ENCODE data around the gene TPPP2.

The TPPP2 gene

DNA sequence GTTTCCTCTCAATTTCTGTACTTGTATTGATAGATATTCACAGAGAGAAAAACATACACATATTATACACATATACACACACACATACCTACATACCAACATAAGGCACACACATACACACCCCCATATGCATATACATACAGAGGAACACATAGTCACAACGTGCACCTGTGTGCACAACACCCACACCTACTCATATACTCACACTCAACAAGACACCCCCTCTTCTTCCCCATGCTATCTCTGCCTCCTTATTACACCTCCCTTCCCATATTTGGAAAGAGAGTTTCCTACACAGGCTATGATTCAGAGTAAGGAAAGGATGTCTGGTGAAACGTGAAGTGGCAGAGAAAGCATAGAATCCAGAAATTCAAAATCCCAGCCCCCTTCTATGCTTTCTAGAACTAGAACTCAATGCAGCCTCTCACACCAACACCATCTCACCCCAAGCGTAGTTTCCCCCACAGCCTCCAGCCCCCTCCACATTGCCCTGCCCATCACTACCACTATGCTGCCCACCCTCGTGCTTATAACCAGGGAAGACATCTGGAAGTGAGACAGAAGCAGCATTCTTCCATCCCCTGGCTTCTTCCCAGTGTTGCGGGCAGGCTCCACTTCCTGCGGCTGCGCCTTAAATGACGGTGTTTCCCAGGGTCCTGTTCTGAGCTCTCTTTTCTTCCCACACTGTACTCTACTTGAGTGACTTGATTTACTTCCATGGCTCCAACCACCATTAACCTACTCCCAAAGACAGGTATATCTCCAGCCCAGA is 30.0 kb downstream of the TPPP2 start:
- no peak for DNase-seq

DNA sequence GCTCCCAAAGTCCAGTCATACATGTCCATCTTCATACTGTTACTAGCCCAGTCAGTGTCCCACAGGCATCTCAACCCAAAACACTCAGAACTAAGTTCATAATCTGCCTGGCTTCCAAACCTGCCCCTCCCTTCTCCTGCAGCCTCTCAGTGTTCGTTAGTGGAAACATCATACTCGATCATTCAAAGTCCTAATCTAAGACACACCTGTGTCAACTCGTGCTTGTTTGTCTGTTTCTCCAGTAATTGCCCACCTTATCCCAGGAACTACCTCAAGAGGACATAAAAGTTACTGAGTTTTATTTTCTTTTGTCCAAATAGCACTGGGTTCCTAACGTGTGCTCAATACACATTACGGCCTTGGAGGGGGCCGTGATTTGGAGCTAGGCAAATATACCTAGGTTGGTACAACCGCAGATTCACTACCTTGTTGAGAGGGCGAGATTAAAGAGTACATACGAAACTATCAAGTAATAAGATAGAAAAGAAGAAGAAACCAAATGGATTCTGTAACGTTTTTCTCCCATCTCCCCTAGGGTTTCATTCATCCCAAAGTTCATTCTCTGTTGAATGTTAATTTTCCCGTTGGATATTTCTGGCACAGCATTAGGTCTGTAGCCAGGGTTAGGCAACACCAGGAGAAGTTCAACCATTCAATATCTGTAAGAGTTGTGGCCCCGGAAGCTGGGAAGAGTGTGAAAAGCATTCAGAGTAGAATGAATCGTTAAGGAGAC is 30.8 kb downstream of the TPPP2 start:
- no peak for DNase-seq

DNA sequence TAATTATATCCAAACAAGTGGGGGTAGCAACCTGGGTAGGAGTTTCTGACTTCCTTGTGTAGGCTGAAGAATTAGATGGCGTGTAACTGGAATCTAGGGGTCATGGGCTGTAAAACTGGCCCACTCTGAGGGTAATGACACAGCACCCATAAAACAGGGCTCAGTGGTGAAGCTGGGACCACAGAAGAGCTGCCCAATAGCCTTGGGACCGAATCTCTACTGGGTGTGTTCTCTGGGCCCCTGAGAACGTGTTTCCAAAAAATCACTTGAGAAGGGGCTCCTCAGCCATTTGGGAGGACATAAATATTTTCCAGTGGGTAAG is 31.3 kb downstream of the TPPP2 start:
- DNase-seq = no peak

DNA sequence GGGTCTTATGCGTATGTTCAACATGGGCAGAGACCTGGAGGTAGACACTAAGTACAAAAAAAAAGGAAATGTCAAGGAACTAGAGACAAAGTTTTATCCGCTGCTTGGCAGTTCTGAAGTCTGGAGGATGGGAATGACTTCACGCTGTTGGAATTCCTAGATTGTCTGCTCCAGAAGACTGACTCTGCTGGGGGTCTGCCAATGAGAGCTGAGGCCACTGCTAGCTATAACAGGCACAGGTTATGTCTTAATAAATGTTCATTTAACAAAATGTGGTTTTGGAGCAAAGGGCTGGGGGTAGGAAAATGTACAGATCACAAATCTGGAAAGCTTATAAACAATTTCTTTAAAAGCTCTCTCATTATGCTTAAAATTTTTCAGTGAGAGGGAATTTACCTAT is 33.5 kb downstream of the TPPP2 start:
- DNase-seq = no peak

DNA sequence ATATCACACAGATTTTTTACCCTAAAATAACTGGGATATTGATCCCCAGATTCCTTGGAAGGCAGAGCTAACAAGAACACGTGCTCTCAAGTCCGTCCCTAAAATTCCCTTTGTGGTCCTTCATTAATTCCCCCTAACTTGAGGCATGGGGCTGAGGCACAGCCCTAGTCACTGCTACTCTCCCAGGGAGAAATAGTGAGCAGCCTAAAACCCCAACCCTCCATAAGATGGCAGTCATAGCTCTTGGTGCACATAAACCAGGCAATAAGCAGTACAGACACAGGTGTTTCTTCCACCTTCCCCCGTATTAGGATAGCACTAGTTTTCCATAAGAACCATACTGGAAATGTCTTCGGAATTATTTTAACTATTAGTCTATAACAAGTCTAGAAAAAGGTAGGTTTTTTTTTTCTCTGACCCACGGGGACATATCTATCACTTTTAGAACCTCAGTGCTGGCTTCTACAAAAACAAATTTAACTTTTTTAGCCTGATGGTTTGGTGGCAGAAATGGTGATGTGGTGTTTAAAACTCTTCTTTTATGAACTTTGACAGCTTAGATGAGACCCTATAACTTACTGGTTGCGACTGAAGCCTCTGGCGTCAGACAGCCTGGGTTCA is 37.0 kb downstream of the TPPP2 start:
- no peak for DNase-seq

DNA sequence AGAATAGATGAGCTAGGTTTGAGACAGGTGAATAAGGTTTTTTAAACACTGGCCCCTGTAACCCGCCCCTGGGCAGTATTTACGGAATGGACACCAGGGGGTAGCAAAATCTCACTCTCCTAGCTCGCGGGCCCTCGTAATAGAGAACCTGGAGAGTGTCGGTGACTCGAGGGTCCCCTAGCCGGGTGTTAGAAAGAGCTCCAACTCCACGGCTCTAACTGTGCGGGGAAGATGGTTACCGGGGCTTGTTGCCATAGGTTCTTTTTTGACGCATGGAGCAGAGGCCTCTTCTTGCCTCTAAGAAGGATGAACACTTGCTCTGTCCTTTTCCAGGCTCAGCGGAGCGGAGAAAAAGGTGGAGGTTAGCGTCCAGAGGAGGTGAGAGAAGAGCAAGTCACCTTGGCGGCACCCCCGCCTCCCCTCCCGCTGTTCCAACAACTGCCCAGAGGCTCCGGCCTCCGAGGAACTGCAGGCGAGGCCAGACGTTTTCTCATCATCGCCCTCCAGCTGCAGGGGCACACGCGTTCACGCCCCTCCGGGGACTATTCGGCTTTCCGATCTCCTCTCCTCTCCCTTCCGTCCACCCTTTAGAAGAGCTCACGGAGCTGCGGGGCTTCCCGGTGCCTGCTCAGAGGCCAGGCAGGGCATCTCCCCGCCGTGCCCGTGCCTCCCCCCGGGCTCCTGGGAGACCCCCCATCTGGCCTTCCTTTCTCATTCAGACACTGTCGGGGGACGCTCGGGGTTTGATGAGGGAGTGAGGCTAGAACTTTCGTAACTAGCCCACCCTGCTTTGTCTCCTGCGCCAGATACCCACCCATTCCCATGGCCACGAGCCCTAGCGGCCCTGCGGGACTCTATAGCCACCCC is 38.7 kb downstream of the TPPP2 start:
- no peak for DNase-seq

DNA sequence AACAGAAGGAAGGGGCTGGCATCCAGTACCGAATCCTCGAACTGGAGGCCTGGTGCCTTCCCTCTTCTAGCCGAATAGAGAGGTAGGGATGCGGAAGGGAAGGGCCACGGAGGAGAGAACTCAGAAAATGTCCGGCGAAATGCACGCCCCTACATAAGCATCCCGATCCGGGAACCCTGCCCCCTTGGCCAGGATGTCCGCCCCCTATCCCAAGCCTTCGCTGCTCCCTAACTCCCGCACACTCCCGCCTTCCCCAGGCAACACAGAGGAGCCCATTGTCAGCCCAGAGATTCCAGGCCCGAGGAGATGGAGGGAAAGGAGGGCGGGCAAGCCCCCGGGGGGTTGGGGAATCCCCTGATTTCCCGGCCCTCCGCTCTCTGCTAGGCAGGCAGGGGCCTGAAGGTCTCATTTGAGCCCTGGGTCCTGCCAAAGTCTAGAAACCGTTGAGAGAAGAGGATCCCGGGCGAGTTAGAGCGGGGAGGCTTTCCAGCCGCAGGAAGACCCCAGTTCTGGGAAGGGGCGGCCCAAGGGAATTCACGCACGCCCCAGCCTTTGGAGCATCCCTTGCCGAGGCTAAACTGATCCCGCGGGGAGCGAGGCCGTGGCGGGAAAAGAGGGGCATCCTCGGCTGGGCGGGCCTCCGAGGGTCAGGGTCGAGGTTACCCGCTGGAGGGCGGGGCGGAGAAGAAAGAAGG is 39.5 kb downstream of the TPPP2 start:
- DNase-seq = no peak

DNA sequence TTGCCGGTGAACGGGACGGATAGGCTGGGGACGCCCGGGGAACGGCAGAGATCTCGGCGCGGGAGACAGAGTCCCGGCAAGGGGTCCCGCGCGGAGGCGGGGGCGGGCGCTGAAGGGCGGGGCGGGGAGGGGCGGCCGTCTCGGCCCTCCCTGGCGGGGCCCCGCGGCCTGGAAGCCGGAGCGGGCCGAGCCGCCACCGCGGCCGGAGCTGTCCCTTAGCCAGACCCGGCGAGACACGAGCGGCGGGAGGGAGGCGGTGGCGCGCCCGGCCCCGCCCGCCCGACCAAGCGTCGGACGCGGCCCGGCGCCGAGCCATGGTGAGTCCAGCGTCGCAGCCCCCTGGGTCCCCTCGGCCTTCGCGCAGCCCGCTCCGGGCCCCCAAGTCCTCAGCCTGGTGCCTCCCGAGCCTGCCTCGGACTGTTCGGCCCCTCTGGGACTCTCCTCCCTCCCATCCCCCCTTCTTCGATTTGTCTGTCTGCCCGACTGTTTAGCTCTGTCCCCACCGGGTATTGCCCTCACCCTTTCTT is 40.1 kb downstream of the TPPP2 start, which contains the start of gene ARHGEF40:
TSS of gene ARHGEF40 (plus strand) at position 222 of the 527 bp plus-strand sequence. CDS start at position 315, 93 bp downstream.
- DNase-seq = no peak

DNA sequence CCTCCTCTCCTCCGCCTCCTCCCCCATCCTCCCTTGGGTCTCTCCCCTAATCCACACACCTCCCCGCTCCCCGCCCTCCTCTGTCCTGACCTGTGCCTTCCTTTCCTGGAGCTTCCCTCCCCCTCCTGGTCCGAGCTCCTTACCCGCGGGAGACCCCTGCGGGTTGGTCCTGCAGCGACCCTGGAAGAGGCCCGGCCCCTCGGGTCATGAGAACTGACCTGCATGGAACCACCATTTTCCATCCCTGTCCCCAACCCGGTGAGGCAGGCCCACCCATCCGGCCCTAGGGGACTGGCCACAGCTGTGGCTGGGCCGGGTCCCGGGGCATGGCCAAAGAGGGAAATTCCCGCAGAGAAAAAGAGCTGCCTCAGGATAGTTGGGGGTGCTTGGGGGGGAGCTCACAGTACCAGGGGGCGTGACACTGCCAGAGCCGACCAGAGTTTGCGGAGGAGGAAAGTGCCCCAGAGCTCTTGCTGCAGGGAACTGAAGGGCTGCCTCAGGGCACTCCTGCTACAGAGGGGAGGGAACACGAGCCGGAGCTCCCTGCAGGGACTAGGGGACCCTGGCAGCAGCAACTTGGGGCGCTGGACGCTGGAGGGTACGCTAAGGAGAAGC is 40.7 kb downstream of the TPPP2 start:
- no peak for DNase-seq

DNA sequence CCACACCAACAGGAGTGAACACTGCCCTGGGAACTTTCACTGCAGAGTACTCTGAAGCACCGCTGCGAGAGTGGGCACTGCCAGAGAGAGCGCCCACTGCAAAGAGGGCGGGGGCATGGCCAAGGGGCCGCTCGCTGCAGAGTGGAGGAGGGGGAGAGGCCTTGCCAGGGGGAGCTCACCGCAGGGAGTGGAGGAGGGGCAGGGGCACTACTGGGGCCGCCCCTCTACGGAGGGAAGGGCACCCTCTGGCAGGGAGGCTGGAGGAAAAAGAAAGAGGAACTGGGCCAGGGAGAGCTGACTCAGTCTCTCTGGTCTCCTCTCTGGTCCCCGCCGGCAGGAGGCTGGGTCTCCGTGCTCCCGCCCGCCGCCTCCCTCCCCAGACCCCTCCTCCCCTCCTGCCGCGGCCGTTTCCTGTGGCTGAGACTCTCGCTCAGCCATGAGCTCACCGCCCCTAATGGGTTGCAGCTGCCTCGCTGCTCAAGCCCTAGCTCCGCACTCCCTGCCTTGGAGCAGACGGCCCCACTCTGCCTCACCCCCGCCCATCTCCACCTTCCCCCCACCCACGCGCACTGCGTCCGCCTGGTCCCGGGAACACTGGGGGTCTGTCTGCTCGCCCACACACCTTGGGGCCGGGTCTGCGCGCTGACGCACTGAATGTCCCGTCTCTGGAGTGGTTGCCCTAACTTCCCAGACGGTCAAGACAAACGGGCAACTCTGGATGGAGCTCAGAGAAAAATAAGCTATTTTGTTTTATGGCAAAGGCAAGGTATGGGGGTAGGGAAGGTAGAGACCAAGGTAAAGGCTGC is 41.4 kb downstream of the TPPP2 start:
- no peak for DNase-seq

DNA sequence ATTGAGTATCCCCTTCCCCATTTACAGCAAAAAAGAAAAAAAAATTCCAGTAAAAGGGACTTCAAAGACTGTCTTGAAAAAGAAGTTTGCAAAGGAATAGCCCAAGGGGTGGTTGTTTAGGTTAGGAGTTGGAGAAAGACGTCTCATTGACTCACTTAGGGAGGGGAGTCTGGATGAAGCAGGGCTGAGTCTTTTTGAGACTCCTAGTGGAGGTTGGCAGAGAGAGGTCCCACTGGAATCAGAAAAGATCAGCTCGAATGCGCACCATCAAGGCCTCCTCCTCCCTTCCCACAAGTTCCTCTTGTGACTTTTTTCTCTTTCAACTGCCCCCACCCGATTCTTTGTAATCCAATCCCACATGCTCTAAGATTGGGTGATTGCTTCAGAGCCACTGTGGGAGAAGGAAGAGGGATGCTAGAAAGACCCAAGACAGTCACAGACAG is 42.0 kb downstream of the TPPP2 start:
- DNase-seq = no peak

DNA sequence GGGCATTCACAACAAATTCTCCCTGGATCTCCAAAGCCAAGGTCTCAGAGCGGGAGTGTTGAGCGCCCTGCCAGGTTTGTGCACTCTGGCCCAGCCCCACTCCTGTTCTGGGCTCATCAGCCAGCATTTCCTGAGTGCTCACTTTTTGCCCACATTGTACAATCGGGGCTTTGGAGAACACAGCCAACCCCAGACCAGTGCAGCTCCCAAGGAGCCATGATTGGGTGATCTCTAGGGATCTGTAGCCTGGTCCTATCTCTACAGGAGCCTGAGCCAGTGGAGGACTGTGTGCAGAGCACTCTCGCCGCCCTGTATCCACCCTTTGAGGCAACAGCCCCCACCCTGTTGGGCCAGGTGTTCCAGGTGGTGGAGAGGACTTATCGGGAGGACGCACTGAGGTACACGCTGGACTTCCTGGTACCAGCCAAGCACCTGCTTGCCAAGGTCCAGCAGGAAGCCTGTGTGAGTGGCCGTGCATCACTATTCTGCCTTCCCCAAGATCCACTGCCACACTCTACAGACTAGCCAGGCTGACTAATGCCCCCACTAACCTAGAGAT is 42.8 kb downstream of the TPPP2 start:
- DNase-seq = no peak

DNA sequence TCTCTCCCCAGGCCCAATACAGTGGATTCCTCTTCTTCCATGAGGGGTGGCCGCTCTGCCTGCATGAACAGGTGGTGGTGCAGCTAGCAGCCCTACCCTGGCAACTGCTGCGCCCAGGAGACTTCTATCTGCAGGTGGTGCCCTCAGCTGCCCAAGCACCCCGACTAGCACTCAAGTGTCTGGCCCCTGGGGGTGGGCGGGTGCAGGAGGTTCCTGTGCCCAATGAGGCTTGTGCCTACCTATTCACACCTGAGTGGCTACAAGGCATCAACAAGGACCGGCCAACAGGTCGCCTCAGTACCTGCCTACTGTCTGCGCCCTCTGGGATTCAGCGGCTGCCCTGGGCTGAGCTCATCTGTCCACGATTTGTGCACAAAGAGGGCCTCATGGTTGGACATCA is 43.9 kb downstream of the TPPP2 start:
- DNase-seq = no peak

DNA sequence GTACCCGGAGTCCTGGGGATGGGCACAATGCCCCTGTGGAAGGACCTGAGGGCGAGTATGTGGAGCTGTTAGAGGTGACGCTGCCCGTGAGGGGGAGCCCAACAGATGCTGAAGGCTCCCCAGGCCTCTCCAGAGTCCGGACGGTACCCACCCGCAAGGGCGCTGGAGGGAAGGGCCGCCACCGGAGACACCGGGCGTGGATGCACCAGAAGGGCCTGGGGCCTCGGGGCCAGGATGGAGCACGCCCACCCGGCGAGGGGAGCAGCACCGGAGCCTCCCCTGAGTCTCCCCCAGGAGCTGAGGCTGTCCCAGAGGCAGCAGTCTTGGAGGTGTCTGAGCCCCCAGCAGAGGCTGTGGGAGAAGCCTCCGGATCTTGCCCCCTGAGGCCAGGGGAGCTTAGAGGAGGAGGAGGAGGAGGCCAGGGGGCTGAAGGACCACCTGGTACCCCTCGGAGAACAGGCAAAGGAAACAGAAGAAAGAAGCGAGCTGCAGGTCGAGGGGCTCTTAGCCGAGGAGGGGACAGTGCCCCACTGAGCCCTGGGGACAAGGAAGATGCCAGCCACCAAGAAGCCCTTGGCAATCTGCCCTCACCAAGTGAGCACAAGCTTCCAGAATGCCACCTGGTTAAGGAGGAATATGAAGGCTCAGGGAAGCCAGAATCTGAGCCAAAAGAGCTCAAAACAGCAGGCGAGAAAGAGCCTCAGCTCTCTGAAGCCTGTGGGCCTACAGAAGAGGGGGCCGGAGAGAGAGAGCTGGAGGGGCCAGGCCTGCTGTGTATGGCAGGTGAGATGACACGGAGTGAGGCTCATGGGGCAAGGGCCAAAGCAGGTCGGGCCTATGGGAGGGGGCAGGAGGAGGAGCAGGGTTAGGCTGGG is 44.6 kb downstream of the TPPP2 start:
- no peak for DNase-seq

DNA sequence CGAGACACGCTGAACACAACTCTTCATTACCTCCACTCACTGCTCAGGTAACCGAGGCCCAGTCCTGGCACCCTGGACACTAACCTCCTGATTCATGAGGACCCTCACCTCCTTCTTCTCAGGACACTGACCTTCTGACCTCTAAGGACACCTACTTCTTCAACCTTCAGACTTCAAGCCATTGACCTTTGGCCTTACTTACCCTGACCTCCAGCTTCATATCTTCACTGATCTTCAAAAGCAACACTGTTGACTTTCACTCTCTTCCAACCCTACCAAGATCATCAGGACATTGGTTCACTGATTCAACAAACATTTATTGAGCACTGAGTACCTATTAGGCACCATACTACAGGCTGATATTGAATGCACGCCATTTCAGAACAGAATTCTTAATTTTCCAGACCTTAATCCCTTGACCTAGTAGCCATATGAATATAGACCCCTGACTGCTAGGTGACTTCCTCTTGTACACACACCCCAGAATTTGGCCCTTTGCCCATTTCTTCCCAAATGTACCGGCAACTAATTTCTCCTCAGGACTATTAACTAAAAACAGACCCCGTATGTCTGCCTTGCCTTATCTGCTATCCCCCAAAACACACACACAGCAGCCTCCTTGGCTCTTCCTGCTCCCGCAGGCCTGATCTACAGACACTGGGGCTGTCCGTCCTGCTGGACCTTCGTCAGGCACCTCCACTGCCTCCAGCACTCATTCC is 45.9 kb downstream of the TPPP2 start:
- DNase-seq = no peak

DNA sequence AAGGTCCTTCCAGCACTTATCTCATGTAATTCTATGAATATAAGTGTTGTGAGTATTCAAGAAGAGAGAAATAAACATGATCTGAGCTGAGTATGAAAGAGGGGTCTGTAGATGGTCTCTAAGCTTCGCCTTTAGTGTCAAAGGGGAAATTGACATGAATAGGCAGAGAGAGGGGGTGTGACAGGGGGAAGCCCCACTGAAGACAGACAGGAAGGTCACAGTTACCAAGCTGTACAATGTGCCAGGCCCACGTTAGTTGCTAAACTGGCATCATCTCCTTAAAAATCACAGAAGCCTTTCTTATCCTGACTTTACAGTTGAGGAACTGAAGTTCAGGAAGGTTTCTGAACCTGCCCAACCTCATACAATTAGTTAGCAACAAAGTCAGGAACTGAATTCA is 47.7 kb downstream of the TPPP2 start:
- no peak for DNase-seq

DNA sequence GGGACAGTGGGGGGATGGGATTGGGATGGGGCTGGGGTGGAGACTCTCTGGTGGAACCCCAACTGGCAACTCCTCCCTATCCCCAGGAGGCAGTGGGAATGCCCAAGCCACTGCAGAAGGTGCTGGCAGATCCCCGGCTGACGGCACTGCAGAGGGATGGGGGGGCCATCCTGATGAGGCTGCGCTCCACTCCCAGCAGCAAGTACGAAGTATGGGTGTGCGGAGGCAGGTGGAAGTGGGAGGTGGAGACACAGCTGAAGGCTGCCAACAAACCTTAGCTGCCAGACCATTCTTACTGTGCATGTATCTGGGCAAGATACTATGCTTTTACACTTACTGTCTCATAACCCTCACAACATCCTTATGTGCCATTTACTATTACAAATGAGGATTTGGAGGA is 48.3 kb downstream of the TPPP2 start:
- no peak for DNase-seq

DNA sequence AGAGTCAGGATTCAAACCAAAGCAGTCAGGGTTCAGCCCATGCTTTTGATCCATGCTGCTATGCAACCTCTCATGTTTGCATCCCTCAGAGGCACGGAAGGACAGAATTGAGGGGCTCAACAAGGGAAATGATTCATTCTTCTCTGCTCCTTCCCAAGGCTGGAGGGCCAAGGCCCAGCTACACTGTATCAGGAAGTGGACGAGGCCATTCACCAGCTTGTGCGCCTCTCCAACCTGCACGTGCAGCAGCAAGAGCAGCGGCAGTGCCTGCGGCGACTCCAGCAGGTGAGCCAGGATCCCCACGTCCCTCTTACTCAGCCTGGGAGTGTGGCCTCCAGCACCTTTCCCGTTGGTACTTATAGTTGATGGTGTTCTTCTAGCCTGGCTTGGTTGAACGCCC is 48.7 kb downstream of the TPPP2 start:
- no peak for DNase-seq

All from activated naive CD4-positive, alpha-beta T cell treated with anti-CD3 and anti-CD28 coated beads, Interleukin-2, amount 50 U/mL, for 16 hours (primary cell).